Esophagus squamous epithelium (tissue), 5 donors: ENCODE measurements around the gene ARV1. TPM values are rescaled to one million over a fixed set of nuclear protein-coding genes. Genes with fewer than 3 reads are reported as not detected.

Experiments
- DNase-seq: peaks from one replicate; lab custom pipeline; 2025; lab: John Stamatoyannopoulos, UW
- H3K27ac ChIP-seq, 4 donors: fragments of 200-600 bp; sonication (generic); one replicate each; pipeline ENCODE4 v1.5.1; 2016 to 2019; ENCODE audit warnings: mild to moderate bottlenecking in 1 of 4
- H3K27me3 ChIP-seq, 4 donors: fragments of 200-600 bp; sonication (generic); 1 replicate in 3 of 4; 2 replicates in 1 of 4; pipeline versions ENCODE4 v1.5.1 to v1.6.0; 2017 to 2021; ENCODE audit warnings: antibody characterized with exemption in 1 of 4
- H3K36me3 ChIP-seq, 3 donors: fragments of 200-600 bp; sonication (generic); one replicate each; pipeline ENCODE4 v1.5.1; 2016 to 2019
- H3K4me1 ChIP-seq, 3 donors: fragments of 200-600 bp; sonication (generic); one replicate each; pipeline ENCODE4 v1.5.1; 2017 to 2019
- H3K4me3 ChIP-seq, 4 donors: fragments of 200-600 bp; sonication (generic); 1 replicate in 3 of 4; 2 replicates in 1 of 4; pipeline ENCODE4 v1.5.1; 2016 to 2019; ENCODE audit warnings: mild to moderate bottlenecking in 2 of 4, moderate library complexity in 1 of 4
- H3K9me3 ChIP-seq, 3 donors: fragments of 200-600 bp; sonication (generic); one replicate each; pipeline ENCODE4 v1.5.1; 2016 to 2019
- CTCF ChIP-seq, 6 experiments: fragments of 450-650 bp in 4 of 6; fragments of 200-600 bp in 2 of 6; sonication (generic) in 2 of 6; IDR thresholded peaks; one replicate each; pipeline ENCODE4 v1.5.1; 2016 to 2019; ENCODE audit warnings: antibody characterized with exemption in 6 of 6, mild to moderate bottlenecking in 4 of 6, moderate library complexity in 4 of 6
- POLR2A ChIP-seq, 4 donors: fragments of 450-650 bp; IDR thresholded peaks; one replicate each; pipeline ENCODE4 v1.6.1; 2017; ENCODE audit warnings: antibody characterized with exemption in 4 of 4, mild to moderate bottlenecking in 4 of 4, moderate library complexity in 3 of 4
- WGBS, 2 donors: methylation state at CpG; one replicate each; pipeline ENCODE4 v1.1.5; 2018; 5-methylcytosine and 5-hydroxymethylcytosine counted together
- intact Hi-C: fragments of 100-400 bp; cut with DNase I; formaldehyde crosslinking; loops from one replicate; pipeline ENCODE4 v1.15.0; 2022
- total RNA-seq, 4 donors: library from RNA; depleted of rRNA; stranded (reverse); fragments of >200 nt; gene quantifications; one replicate each; pipeline ENCODE4 v1.1.0, GENCODE V29; 2016
- donor health status: DM: yes; HTN: yes; CAD: no.

Gene ARV1
- total RNA-seq: 10 to 100 TPM; 12.5 to 24.7 (median 23.0) TPM

GRCh38 chr1:230978491-230979388, at the start of gene ARV1, which contains the start of gene TTC13:
Gene ARV1 (plus strand): TSS chr1:230979094. CDS start chr1:230979106, 12 bp downstream.
Gene TTC13 (minus strand): TSS chr1:230978861. CDS start chr1:230978830, 31 bp downstream.
- H3K27ac ChIP-seq: peak within 1 kb of the TSS; percentile 68 to 84 (median 80)
- H3K9me3 ChIP-seq: no peaks in the 10 kb centered on the region
- H3K36me3 ChIP-seq: peaks cover 0 to 19% (median 0%) of the 10 kb centered on the region in 3 donors
- H3K27me3 ChIP-seq: no peaks in the 10 kb centered on the region
- H3K4me3 ChIP-seq: peak within 1 kb of the TSS; percentile 61 to 96 (median 78)
- H3K4me1 ChIP-seq: peaks cover 0 to 29% (median 13%) of the 10 kb centered on the region in 3 donors
- TF ChIP-seq CTCF (IDR thresholded peaks at IDR 0.05) (peak in 3 of 6 experiments; percentile 18 to 52 (median 28)), POLR2A (IDR thresholded peaks at IDR 0.05) (peak in 3 of 4 donors; percentile 38 to 68 (median 62))
- intact Hi-C loops: no loop called here
- DNase-seq: peak; percentile 95
- 0 to 1% methylated on average over 10 to 12 of the region's 79 CpGs for WGBS, 2 donors

- DNase-seq: no peak
- no peaks in the 10 kb centered on the region for H3K9me3 ChIP-seq
- peaks cover 0 to 89% (median 0%) of the 10 kb centered on the region in 3 donors for H3K36me3 ChIP-seq
- TF ChIP-seq CTCF (IDR thresholded peaks at IDR 0.05) (no peak), POLR2A (IDR thresholded peaks at IDR 0.05) (no peak)
- H3K4me3 ChIP-seq: no peak overlapping the region
- intact Hi-C loops: no loop called here
- H3K27ac ChIP-seq: no peak overlapping the region
- H3K27me3 ChIP-seq: no peaks in the 10 kb centered on the region
- 50 to 67% methylated on average over 3 of the region's 3 CpGs for WGBS, 2 donors
- no peaks in the 10 kb centered on the region for H3K4me1 ChIP-seq
Observed at GRCh38 chr1:230930986-230931385, 47.9 kb upstream of the ARV1 start.

DNA sequence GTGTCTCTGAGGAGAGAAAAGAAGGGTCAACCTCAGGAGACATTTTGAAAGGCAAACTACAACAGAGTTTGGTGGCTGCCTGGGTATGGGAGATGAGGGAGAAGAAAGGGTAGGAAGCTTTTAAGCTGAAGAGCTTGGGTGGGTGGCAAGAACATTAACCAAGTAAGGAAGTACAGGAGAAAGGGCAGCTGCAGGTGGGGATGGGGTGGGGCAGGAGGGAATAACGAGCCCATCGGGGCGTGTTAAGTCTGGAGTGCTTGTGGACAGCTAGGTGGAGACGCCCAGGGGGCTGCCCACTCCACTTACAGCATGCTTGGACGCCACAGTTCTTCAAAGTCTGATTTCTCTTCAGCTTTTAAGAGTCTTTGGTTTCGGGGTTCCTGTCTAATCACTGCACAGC, 43.0 kb upstream of the ARV1 start:
- Histone ChIP-seq H3K27ac (no peak overlapping the region), H3K9me3 (no peaks in the 10 kb centered on the region), H3K27me3 (no peaks in the 10 kb centered on the region), H3K4me1 (no peaks in the 10 kb centered on the region), H3K36me3 (peaks cover 0 to 68% (median 0%) of the 10 kb centered on the region in 3 donors), H3K4me3 (no peak overlapping the region)
- no peak for DNase-seq
- intact Hi-C loops: no loop called here
- 88 to 94% methylated on average over 6 of the region's 6 CpGs for WGBS, 2 donors
- TF ChIP-seq CTCF (IDR thresholded peaks at IDR 0.05) (no peak), POLR2A (IDR thresholded peaks at IDR 0.05) (no peak)

- intact Hi-C loops: no loop called here
- Histone ChIP-seq H3K4me1 (no peaks in the 10 kb centered on the region), H3K36me3 (peaks cover 0 to 62% (median 0%) of the 10 kb centered on the region in 3 donors), H3K27me3 (no peaks in the 10 kb centered on the region), H3K4me3 (no peak overlapping the region), H3K9me3 (no peaks in the 10 kb centered on the region), H3K27ac (no peak overlapping the region)
- WGBS, 2 donors: 84 to 93% methylated on average over 5 of the region's 5 CpGs
- no peak for DNase-seq
- TF ChIP-seq POLR2A (IDR thresholded peaks at IDR 0.05) (no peak), CTCF (IDR thresholded peaks at IDR 0.05) (no peak)
Observed at GRCh38 chr1:230936475-230936874, 42.4 kb upstream of the ARV1 start.

- TF ChIP-seq CTCF (IDR thresholded peaks at IDR 0.05): no peak
- TF ChIP-seq POLR2A (IDR thresholded peaks at IDR 0.05): no peak
- Histone ChIP-seq H3K27me3 (no peaks in the 10 kb centered on the region), H3K27ac (no peak overlapping the region), H3K9me3 (no peaks in the 10 kb centered on the region), H3K4me1 (no peaks in the 10 kb centered on the region), H3K36me3 (peaks cover 0 to 53% (median 0%) of the 10 kb centered on the region in 3 donors), H3K4me3 (no peak overlapping the region)
- intact Hi-C loops: no loop called here
- WGBS, 2 donors: 81 to 85% methylated on average over 2 of the region's 2 CpGs
- no peak for DNase-seq
Observed at GRCh38 chr1:230937371-230937770, 41.5 kb upstream of the ARV1 start.
